Natural killer cell (primary cell): ENCODE data around the gene NMU. TPM values are rescaled to one million over a fixed set of nuclear protein-coding genes. Genes with fewer than 3 reads are reported as not detected.
"Not testable (repeated sequence)": the region's sequence is repeated elsewhere in the genome, so short reads cannot be mapped to it uniquely, and the experiment has no call there.

Experiments
- ATAC-seq, 3 donors: fragments of 150-1000 bp in 2 of 3; fragments of 200-7000 bp in 1 of 3; cut with Tn5 transposase; 1 replicate in 1 of 3; 2 replicates in 2 of 3; pipeline ENCODE4 v1.10.0; 2021; ENCODE audit warnings: mild to moderate bottlenecking in 2 of 3, moderate library complexity in 2 of 3
- DNase-seq, 2 donors: peaks; one replicate each; pipeline versions ENCODE4 v3.0.0 to v3.0.0-alpha.2; 2013 to 2021; ENCODE audit warnings: mixed read lengths in 1 of 2
- H3K27ac ChIP-seq: one replicate; pipeline ENCODE4 v1.5.1; 2013; ENCODE audit warnings: mild to moderate bottlenecking, low read length
- H3K27me3 ChIP-seq: one replicate; pipeline ENCODE4 v1.6.1; 2013; ENCODE audit warnings: low read length; ENCODE audit not compliant: control insufficient read depth, insufficient read depth
- H3K36me3 ChIP-seq: one replicate; pipeline ENCODE4 v1.6.1; 2013; ENCODE audit warnings: low read length; ENCODE audit not compliant: control insufficient read depth, insufficient read depth
- H3K4me1 ChIP-seq: one replicate; pipeline ENCODE4 v1.6.1; 2013; ENCODE audit warnings: low read length; ENCODE audit not compliant: control insufficient read depth, insufficient read depth
- H3K4me3 ChIP-seq: one replicate; pipeline ENCODE4 v1.5.1; 2013; ENCODE audit warnings: low read length
- H3K9me3 ChIP-seq: one replicate; pipeline ENCODE4 v1.6.1; 2013; ENCODE audit warnings: low read length; ENCODE audit not compliant: control insufficient read depth, insufficient read depth
- H3K27ac Mint-ChIP-seq, 2 donors: one replicate each; pipeline ENCODE4 v1.8.0; 2022; ENCODE audit warnings: mild to moderate bottlenecking in 2 of 2, mixed read lengths in 2 of 2, moderate library complexity in 1 of 2
- H3K27me3 Mint-ChIP-seq, 2 donors: one replicate each; pipeline ENCODE4 v1.8.0; 2022; ENCODE audit warnings: low read depth in 2 of 2, mixed read lengths in 2 of 2
- H3K36me3 Mint-ChIP-seq: one replicate; pipeline ENCODE4 v1.8.0; 2022; ENCODE audit warnings: mixed read lengths
- H3K4me1 Mint-ChIP-seq, 2 donors: one replicate each; pipeline ENCODE4 v1.8.0; 2022; ENCODE audit warnings: mixed read lengths in 2 of 2
- H3K4me3 Mint-ChIP-seq: one replicate; pipeline ENCODE4 v1.8.0; 2022; ENCODE audit warnings: mild to moderate bottlenecking, moderate library complexity, mixed read lengths
- H3K9me3 Mint-ChIP-seq, 2 donors: one replicate each; pipeline ENCODE4 v1.8.0; 2022; ENCODE audit warnings: mixed read lengths in 2 of 2
- WGBS: methylation state at CpG from one replicate; pipeline ENCODE4 v1.1.7; 2013; ENCODE audit warnings: missing lambda C conversion rate; ENCODE audit not compliant: insufficient coverage; 5-methylcytosine and 5-hydroxymethylcytosine counted together
- intact Hi-C: fragments of 100-400 bp; cut with micrococcal nuclease; formaldehyde crosslinking; loops from one replicate; pipeline ENCODE4 v1.14.2; 2022
- total RNA-seq, 4 donors: library from RNA; stranded (reverse); fragments of 120-200 nt in 1 of 4; gene quantifications; one replicate each; pipeline versions ENCODE4 v1.2.3 to v1.2.4, GENCODE V29; 2013 to 2022
- TF ChIP-seq, protein P1 (sequence below): fragments of 200-600 bp; IDR thresholded peaks from one replicate; pipeline ENCODE4 v1.8.0; 2022; ENCODE audit warnings: antibody characterized with exemption

NMU gene
- total RNA-seq, 3 donors from 2014 or later (not counting 1 experiment from before 2014, with no cell fraction given), result not detected

DNA sequence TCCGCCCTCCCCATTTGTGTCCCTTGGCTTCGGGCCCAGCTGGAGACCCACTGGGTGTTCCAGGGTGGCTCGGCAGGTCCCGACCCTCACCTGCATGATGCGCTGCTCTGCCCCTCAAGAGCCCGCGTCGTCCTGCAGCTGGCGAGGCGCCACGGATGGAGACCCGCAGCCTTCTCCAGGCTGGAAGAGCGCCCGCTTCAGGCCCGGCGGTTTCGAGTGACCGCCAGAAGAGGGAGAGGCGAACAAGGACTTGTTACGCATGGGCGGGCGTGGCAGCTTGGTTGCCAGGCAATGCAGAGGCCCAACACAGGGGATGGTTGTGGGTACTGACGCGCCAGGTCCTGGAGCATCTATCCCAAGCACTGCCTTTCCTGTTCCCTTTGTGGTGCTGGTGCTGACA, 44.1 kb downstream of the NMU start, which contains the start of gene PDCL2:
PDCL2 (minus strand) TSS at position 232 of the 400 bp plus-strand sequence; CDS start at position 96, 136 bp downstream.
- Mint-ChIP-seq H3K27me3 (peaks cover 0 to 3% of the 10 kb centered on the region in 2 donors), H3K9me3 (no peaks in the 10 kb centered on the region), H3K4me3 (no peak within 1 kb of the TSS), H3K27ac (no peak within 1 kb of the TSS), H3K36me3 (no peaks in the 10 kb centered on the region), H3K4me1 (no peaks in the 10 kb centered on the region)
- no peaks in the 10 kb centered on the region for H3K27me3 ChIP-seq
- H3K4me3 ChIP-seq, result no peak within 1 kb of the TSS
- 96% methylated on average over 24 of the region's 24 CpGs for WGBS
- TF ChIP-seq, protein P1, sequence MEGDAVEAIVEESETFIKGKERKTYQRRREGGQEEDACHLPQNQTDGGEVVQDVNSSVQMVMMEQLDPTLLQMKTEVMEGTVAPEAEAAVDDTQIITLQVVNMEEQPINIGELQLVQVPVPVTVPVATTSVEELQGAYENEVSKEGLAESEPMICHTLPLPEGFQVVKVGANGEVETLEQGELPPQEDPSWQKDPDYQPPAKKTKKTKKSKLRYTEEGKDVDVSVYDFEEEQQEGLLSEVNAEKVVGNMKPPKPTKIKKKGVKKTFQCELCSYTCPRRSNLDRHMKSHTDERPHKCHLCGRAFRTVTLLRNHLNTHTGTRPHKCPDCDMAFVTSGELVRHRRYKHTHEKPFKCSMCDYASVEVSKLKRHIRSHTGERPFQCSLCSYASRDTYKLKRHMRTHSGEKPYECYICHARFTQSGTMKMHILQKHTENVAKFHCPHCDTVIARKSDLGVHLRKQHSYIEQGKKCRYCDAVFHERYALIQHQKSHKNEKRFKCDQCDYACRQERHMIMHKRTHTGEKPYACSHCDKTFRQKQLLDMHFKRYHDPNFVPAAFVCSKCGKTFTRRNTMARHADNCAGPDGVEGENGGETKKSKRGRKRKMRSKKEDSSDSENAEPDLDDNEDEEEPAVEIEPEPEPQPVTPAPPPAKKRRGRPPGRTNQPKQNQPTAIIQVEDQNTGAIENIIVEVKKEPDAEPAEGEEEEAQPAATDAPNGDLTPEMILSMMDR, result no peak
- H3K4me1 ChIP-seq, result no peaks in the 10 kb centered on the region
- intact Hi-C loops, result no loop called here
- no peaks in the 10 kb centered on the region for H3K9me3 ChIP-seq
- no peak within 1 kb of the TSS for H3K27ac ChIP-seq
- ATAC-seq (no peak), DNase-seq (no peak)
- H3K36me3 ChIP-seq, result no peaks in the 10 kb centered on the region

DNA sequence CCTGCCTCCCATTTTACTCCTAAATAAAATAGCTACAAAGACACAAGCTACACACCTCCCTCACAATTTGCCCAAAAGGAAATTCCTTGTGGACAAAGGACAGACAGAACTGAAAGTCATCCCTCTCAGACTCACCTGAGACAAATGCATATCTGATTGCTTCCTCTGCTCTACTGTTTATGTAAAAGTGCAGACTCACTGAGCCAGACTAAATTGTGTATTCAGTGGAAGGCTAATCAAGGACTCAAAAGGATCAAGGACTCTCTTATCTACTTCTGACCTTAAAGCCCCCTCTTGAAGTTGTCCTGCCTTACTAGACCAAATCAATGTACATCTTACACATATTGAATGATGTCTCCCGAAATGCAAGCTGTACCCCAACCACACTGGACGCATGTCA, 47.9 kb downstream of the NMU start:
- no peaks in the 10 kb centered on the region for H3K27me3 ChIP-seq
- TF ChIP-seq, protein P1, result no peak
- peaks cover 7 to 9% of the 10 kb centered on the region in 2 donors for H3K27me3 Mint-ChIP-seq
- H3K4me3 ChIP-seq, result no peak overlapping the region
- H3K4me1 ChIP-seq, result no peaks in the 10 kb centered on the region
- no peaks in the 10 kb centered on the region for H3K36me3 ChIP-seq
- 95% methylated on average over 2 of the region's 2 CpGs for WGBS
- DNase-seq (no peak), ATAC-seq (no peak)
- intact Hi-C loops, result no loop called here
- H3K27ac ChIP-seq, result no peak overlapping the region
- peaks cover 7% of the 10 kb centered on the region for H3K36me3 Mint-ChIP-seq
- H3K4me1 Mint-ChIP-seq, result no peaks in the 10 kb centered on the region
- H3K9me3 Mint-ChIP-seq, result peaks cover 2 to 5% of the 10 kb centered on the region in 2 donors
- H3K9me3 ChIP-seq, result no peaks in the 10 kb centered on the region
- no peak overlapping the region for H3K27ac Mint-ChIP-seq
- no peak overlapping the region for H3K4me3 Mint-ChIP-seq

DNA sequence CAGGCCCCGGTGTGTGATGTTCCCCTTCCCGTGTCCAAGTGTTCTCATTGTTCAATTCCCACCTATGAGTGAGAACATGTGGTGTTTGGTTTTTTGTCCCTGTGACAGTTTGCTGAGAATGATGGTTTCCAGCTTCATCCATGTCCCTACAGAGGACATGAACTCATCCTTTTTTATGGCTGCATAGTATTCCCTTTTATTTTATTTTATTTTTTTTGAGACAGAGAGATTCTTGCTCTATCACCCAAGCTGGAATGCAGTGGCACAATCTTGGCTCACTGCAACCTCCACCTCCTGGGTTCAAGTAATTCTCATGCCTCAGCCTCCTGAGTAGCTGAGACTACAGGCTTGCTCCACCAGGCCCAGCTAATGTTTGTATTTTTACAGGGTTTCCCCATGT, 53.3 kb downstream of the NMU start:
- H3K4me1 ChIP-seq, H3K36me3 Mint-ChIP-seq, intact Hi-C loops, H3K27me3 ChIP-seq, H3K4me3 Mint-ChIP-seq, H3K4me3 ChIP-seq, H3K36me3 ChIP-seq, H3K9me3 ChIP-seq, H3K4me1 Mint-ChIP-seq, DNase-seq, H3K27me3 Mint-ChIP-seq, H3K27ac Mint-ChIP-seq, H3K27ac ChIP-seq, ATAC-seq, H3K9me3 Mint-ChIP-seq: not testable (repeated sequence)
- no CpG with 5 or more reads among the region's 2 CpGs for WGBS

DNA sequence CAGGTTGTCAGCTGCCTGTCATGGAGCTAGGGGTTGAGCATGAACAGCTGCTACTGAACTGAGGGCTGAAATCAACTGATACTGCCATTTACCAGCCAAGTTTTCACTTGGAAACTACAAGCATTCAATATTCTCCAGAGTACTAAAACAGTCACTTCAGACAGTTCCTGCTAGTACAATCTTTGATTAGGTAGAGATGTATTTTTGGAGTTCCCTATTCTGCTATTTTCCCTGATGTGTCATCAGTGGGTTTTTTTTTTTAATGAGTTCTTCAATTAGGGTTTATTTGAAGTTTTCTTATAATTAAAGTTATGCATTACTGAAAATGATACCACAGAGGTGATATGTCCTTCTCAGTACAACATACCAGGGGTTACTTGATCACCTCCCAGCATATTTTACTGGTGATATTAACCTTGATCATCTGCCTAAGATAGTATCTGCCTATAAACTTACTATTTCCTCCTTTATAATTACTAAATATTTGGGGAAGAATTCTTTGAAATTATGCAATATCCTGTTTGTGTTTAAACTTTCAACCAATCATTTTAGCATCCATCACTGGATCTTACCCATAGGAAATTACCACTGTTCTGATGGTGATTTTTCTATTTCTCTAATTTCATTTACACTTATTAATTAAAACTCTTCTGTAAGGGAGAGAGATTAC, 57.6 kb downstream of the NMU start:
- Histone ChIP-seq H3K4me1 (no peaks in the 10 kb centered on the region), H3K36me3 (no peaks in the 10 kb centered on the region), H3K27me3 (no peaks in the 10 kb centered on the region), H3K27ac (no peak overlapping the region), H3K9me3 (peaks cover 5% of the 10 kb centered on the region), H3K4me3 (no peak overlapping the region)
- Mint-ChIP-seq H3K27ac (no peak overlapping the region), H3K36me3 (peaks cover 16% of the 10 kb centered on the region), H3K4me1 (no peaks in the 10 kb centered on the region), H3K27me3 (peaks cover 5 to 7% of the 10 kb centered on the region in 2 donors), H3K4me3 (no peak overlapping the region), H3K9me3 (peaks cover 6 to 17% of the 10 kb centered on the region in 2 donors)
- ATAC-seq, result no peak
- TF ChIP-seq, protein P1, result no peak
- intact Hi-C loops, result no loop called here
- no peak for DNase-seq
